WI38 (cell line): ENCODE measurements around the gene GRPEL1.

ENCODE experiments used
- H3K4me3 ChIP-seq: 2 replicates; pipeline ENCODE4 v1.5.1; 2011; ENCODE audit warnings: low read depth, mild to moderate bottlenecking, control low read depth, low read length
- TF ChIP-seq, protein P1 (sequence below): IDR thresholded peaks from 2 replicates; pipeline ENCODE4 v1.5.1; 2012; ENCODE audit warnings: low read depth, mild to moderate bottlenecking, control low read depth, low read length

Gene GRPEL1

GRCh38 chr4:7103031-7103606 lies 35.3 kb upstream of the GRPEL1 start:
- TF ChIP-seq, protein P1, sequence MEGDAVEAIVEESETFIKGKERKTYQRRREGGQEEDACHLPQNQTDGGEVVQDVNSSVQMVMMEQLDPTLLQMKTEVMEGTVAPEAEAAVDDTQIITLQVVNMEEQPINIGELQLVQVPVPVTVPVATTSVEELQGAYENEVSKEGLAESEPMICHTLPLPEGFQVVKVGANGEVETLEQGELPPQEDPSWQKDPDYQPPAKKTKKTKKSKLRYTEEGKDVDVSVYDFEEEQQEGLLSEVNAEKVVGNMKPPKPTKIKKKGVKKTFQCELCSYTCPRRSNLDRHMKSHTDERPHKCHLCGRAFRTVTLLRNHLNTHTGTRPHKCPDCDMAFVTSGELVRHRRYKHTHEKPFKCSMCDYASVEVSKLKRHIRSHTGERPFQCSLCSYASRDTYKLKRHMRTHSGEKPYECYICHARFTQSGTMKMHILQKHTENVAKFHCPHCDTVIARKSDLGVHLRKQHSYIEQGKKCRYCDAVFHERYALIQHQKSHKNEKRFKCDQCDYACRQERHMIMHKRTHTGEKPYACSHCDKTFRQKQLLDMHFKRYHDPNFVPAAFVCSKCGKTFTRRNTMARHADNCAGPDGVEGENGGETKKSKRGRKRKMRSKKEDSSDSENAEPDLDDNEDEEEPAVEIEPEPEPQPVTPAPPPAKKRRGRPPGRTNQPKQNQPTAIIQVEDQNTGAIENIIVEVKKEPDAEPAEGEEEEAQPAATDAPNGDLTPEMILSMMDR: no peak
- H3K4me3 ChIP-seq: peak overlapping the region; percentile 64

GRCh38 chr4:7102516-7102909 lies 34.6 kb upstream of the GRPEL1 start:
- peak overlapping the region; percentile 64 for H3K4me3 ChIP-seq

GRCh38 chr4:7101692-7102515 lies 34.0 kb upstream of the GRPEL1 start:
- TF ChIP-seq, protein P1: peak; percentile 70
- no peak overlapping the region for H3K4me3 ChIP-seq

- no peak overlapping the region for H3K4me3 ChIP-seq
- TF ChIP-seq, protein P1: no peak
Measured at GRCh38 chr4:7096236-7096635, 28.4 kb upstream of the GRPEL1 start.

DNA sequence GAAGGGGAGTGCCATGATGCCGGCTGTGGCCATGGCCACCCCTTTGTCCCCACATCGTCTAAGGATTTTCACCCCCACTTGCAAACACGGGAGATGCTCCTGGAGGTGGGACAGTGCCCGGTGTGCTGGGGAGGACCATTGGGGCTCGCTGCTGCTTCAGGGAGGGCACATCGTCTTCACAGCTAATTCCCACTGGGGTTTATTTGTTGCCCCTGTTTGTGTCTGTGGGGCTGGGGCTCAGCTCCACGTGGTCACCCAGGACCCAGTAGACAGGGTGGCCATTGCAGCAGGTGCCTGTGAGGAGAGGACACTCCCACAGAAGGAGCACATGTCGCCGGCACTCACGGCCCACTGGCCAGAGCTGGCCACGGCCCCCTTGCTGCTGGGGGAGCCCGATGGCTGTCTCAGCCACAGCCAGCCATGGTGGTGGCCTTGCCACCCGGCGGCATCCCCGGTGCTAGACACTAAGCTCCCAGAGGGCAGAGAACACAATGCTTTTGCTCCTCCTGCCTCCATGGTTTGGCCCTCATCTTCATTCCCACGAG lies 27.8 kb upstream of the GRPEL1 start:
- TF ChIP-seq, protein P1: no peak
- no peak overlapping the region for H3K4me3 ChIP-seq

DNA sequence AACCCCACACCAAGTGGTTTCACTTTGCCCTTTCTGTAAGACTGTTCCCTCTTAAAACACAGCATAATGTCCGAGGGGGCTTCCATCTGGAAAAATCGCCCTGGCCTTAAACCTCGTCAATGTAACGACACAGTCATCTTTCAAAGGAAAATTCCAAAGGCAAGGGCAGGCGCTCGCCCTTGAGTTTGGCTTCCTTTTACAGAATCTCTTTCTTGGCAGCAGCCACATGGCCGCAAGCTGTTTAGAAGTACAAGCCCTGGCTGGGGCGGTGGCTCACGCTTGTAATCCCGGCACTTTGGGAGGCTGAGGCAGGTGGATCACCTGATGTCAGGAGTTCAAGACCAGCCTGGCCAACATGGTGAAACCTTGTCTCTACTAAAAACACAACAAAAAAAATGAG lies 27.1 kb upstream of the GRPEL1 start:
- TF ChIP-seq, protein P1: no peak
- H3K4me3 ChIP-seq: peak overlapping the region; percentile 29

DNA sequence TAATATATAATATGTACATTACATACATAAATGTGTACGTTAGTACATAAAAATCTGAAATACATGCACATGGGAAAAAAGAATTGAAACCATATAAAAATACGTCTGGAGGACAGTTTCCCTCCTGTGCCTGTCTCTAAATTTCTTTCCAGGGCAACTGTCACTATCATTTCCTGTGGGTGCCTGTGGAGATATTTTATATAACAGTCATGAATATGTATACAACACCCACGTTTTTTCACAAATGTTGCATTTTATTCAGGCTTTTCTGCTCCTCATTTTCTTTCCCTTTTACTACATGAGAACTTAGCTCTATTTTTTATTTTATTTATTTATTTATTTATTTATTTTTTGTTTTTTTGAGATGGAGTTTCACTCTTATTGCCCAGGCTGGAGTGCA lies 24.2 kb upstream of the GRPEL1 start:
- TF ChIP-seq, protein P1: no peak
- H3K4me3 ChIP-seq: no peak overlapping the region
